Endothelial cell of umbilical vein (primary cell): ENCODE results near the gene JUP. TPM values are rescaled to one million over a fixed set of nuclear protein-coding genes. Genes with fewer than 3 reads are reported as not detected.

Source experiments
- BruUV-seq: library from RNA; stranded (reverse); fragments of 400-500 nt; replicated peaks from 2 replicates; lab custom pipeline; 2021; lab: Mats Ljungman, UMichigan
- CTCF ChIA-PET: fragments of 300-600, 350-600 bp; sonication (Branson Sonifier 250); formaldehyde crosslinking; loops from one replicate; lab custom pipeline; 2021; ENCODE audit warnings: antibody characterized with exemption, inconsistent platforms; lab: Charles Lee
- POLR2A ChIA-PET: fragments of 300-600, 350-600 bp; sonication (Branson Sonifier 250); formaldehyde crosslinking; loops from one replicate; lab custom pipeline; 2021; ENCODE audit warnings: antibody characterized with exemption, inconsistent platforms; lab: Charles Lee
- DNase-seq: peaks from one replicate; pipeline ENCODE4 v3.0.0-alpha.2; 2011; ENCODE audit warnings: low read depth, low spot score
- FAIRE-seq: peaks from 2 replicates; lab custom pipeline; 2011; peaks lifted over from hg19 to GRCh38; lab: Jason Lieb, UNC
- H2AFZ ChIP-seq: 2 replicates; pipeline ENCODE4 v1.6.0; 2012; ENCODE audit warnings: low read depth, low read length, control low read depth, inconsistent platforms
- H3K27ac ChIP-seq: 2 replicates; pipeline ENCODE4 v1.5.1; 2011; ENCODE audit warnings: low read depth, mild to moderate bottlenecking, control low read depth, low read length, moderate library complexity; ENCODE audit not compliant: insufficient read depth
- H3K27me3 ChIP-seq, 2 experiments: 2 replicates each; pipeline versions ENCODE4 v1.6.0 to v1.6.1; 2011; ENCODE audit warnings: low read length in 2 of 2, mixed read lengths in 1 of 2; ENCODE audit not compliant: control insufficient read depth in 2 of 2, insufficient read depth in 2 of 2
- H3K36me3 ChIP-seq, 2 experiments: 2 replicates in 1 of 2; 3 replicates in 1 of 2; pipeline ENCODE4 v1.5.1; 2011; ENCODE audit warnings: low read length in 2 of 2, mild to moderate bottlenecking in 1 of 2, moderate library complexity in 1 of 2; ENCODE audit not compliant: control insufficient read depth in 2 of 2, insufficient read depth in 2 of 2; ENCODE audit errors: extremely low read depth in 1 of 2
- H3K4me1 ChIP-seq: 3 replicates; pipeline ENCODE4 v1.5.1; 2011; ENCODE audit warnings: mild to moderate bottlenecking, low read length; ENCODE audit not compliant: control insufficient read depth, insufficient read depth; ENCODE audit errors: extremely low read depth
- H3K4me2 ChIP-seq: 2 replicates; pipeline ENCODE4 v1.6.1; 2011; ENCODE audit warnings: low read length, control low read depth, mixed read lengths; ENCODE audit not compliant: insufficient read depth
- H3K4me3 ChIP-seq, 3 experiments: fragments of 200-600 bp in 1 of 3; sonication (generic), shearing (Covaris generic) in 1 of 3; replicated peaks in 1 of 3; 2 replicates each; pipeline ENCODE4 v1.5.1; 2011 to 2016; ENCODE audit warnings: control low read depth in 3 of 3, low read length in 3 of 3, mild to moderate bottlenecking in 2 of 3, inconsistent platforms in 1 of 3, low read depth in 1 of 3, moderate library complexity in 1 of 3; ENCODE audit not compliant: insufficient read depth in 1 of 3
- H3K79me2 ChIP-seq: 2 replicates; pipeline ENCODE4 v1.6.0; 2012; ENCODE audit warnings: low read length, inconsistent platforms; ENCODE audit not compliant: control insufficient read depth, insufficient read depth
- H3K9ac ChIP-seq: replicated peaks from 2 replicates; pipeline ENCODE3; 2011; ENCODE audit warnings: low read length, control low read depth; ENCODE audit not compliant: insufficient read depth; ENCODE audit errors: extremely low read depth
- H3K9me1 ChIP-seq: replicated peaks from 3 replicates; pipeline ENCODE4 v1.6.0; 2011; ENCODE audit warnings: mild to moderate bottlenecking, low read length; ENCODE audit not compliant: control insufficient read depth, insufficient read depth; ENCODE audit errors: extremely low read depth
- H3K9me3 ChIP-seq: replicated peaks from 2 replicates; pipeline ENCODE4 v1.5.1; 2012; ENCODE audit warnings: low read length, inconsistent platforms; ENCODE audit not compliant: control insufficient read depth, insufficient read depth
- H4K20me1 ChIP-seq: replicated peaks from 2 replicates; pipeline ENCODE3; 2011; ENCODE audit warnings: mild to moderate bottlenecking, low read length; ENCODE audit not compliant: control insufficient read depth, insufficient read depth; ENCODE audit errors: extremely low read depth
- CTCF ChIP-seq, 2 donors: IDR thresholded peaks; 1 replicate in 1 of 2; 2 replicates in 1 of 2; pipeline ENCODE4 v1.5.1; 2011; ENCODE audit warnings: low read length in 2 of 2, mild to moderate bottlenecking in 2 of 2, moderate library complexity in 2 of 2, control low read depth in 1 of 2, inconsistent platforms in 1 of 2, low read depth in 1 of 2; ENCODE audit not compliant: insufficient read depth in 1 of 2; ENCODE audit errors: extremely low read depth in 1 of 2
- EZH2 ChIP-seq: IDR thresholded peaks from 2 replicates; pipeline ENCODE4 v1.6.1; 2012; ENCODE audit warnings: borderline replicate concordance, low read depth, mild to moderate bottlenecking, moderate library complexity, low read length, inconsistent platforms; ENCODE audit not compliant: severe bottlenecking
- FOS ChIP-seq: IDR thresholded peaks from 2 replicates; pipeline ENCODE4 v1.6.1; 2011; ENCODE audit warnings: mild to moderate bottlenecking, low read length, moderate library complexity, borderline replicate concordance; ENCODE audit not compliant: insufficient read depth
- GATA2 ChIP-seq: IDR thresholded peaks from 2 replicates; pipeline ENCODE4 v1.7.0; 2011; ENCODE audit warnings: low read depth, mild to moderate bottlenecking, moderate library complexity, mixed read lengths, low read length; ENCODE audit not compliant: insufficient read length, insufficient read depth
- JUN ChIP-seq: IDR thresholded peaks from 2 replicates; pipeline ENCODE4 v1.6.1; 2011; ENCODE audit warnings: borderline replicate concordance, low read depth; ENCODE audit not compliant: insufficient read length, insufficient read depth
- MAX ChIP-seq: IDR thresholded peaks from 2 replicates; pipeline ENCODE4 v1.6.1; 2011; ENCODE audit not compliant: insufficient read depth, insufficient read length
- MYC ChIP-seq: IDR thresholded peaks from one replicate; pipeline ENCODE4 v1.6.1; 2011; ENCODE audit warnings: mild to moderate bottlenecking, low read depth, low read length
- POLR2A ChIP-seq: IDR thresholded peaks from 2 replicates; pipeline ENCODE4 v1.6.1; 2012; ENCODE audit warnings: low read depth, mild to moderate bottlenecking, control low read depth, low read length
- POLR2AphosphoS5 ChIP-seq: IDR thresholded peaks from 2 replicates; pipeline ENCODE4 v1.6.1; 2012; ENCODE audit warnings: low read depth, mild to moderate bottlenecking, control low read depth, low read length, moderate library complexity; ENCODE audit not compliant: insufficient read depth
- dilution Hi-C: fragments of 300-500 bp; cut with MboI; formaldehyde crosslinking; loops from one replicate; pipeline ENCODE4 v1.15.0; 2019; ENCODE audit warnings: low sequenced_read_pairs; ENCODE audit not compliant: extremely low pct_ligation_motif_present
- intact Hi-C: fragments of 100-400 bp; cut with micrococcal nuclease; formaldehyde crosslinking; loops from one replicate; pipeline ENCODE4 v1.10.0; 2022
- polyA plus RNA-seq, 4 experiments: library from polyadenylated mRNA; depleted of rRNA in 3 of 4; stranded (reverse) in 3 of 4; unstranded in 1 of 4; fragments of >200 nt; gene quantifications; 2 replicates each; pipeline versions ENCODE4 v1.2.1 to v1.2.3, GENCODE V29; 2011 to 2012; ENCODE audit warnings: missing spikeins in 1 of 4
- total RNA-seq: library from RNA; stranded (reverse); gene quantifications from 2 replicates; pipeline ENCODE4 v1.2.3, GENCODE V29; 2021

JUP gene
- total and polyA plus RNA-seq, 2 donors (not counting 3 experiments of a cell fraction or from before 2014, with no cell fraction given), result 98.0 to 171 TPM

- Histone ChIP-seq H3K9ac (no peak overlapping the region), H2AFZ (no peak overlapping the region), H3K36me3 (peaks cover 12 to 65% of the 10 kb centered on the region in 2 experiments), H3K4me2 (no peak overlapping the region), H3K79me2 (no peaks in the 10 kb centered on the region), H3K9me1 (no peaks in the 10 kb centered on the region), H3K27me3 (no peaks in the 10 kb centered on the region), H3K27ac (no peak overlapping the region), H4K20me1 (no peaks in the 10 kb centered on the region), H3K4me1 (peaks cover 11% of the 10 kb centered on the region), H3K9me3 (no peaks in the 10 kb centered on the region), H3K4me3 (no peak overlapping the region)
- ChIA-PET POLR2A (interaction anchor here (1.5 kb wide), 2 partner anchors 9 to 17 kb away, joined by 4 to 6 read pairs; no protein-coding TSS in a partner anchor), CTCF (interaction anchor here (0.5 to 5.7 kb wide), 2 partner anchors 18 to 36 kb away, joined by 3 to 25 read pairs; partner anchors contain the start of gene JUP)
- dilution Hi-C loops, result no loop called here
- TF ChIP-seq FOS, result no peak
- intact Hi-C loops, result no loop called here
- BruUV-seq, result TSS peak; percentile 43
- DNase-seq, result no peak
- FAIRE-seq, result no peak
Measured at GRCh38 chr17:41768682-41769288, 17.7 kb downstream of the JUP start.

GRCh38 chr17:41767324-41768042 is 19.0 kb downstream of the JUP start:
- no peak for FAIRE-seq
- no peak overlapping the region for H3K9ac ChIP-seq
- no peak for DNase-seq
- H3K9me1 ChIP-seq, result no peaks in the 10 kb centered on the region
- H3K4me1 ChIP-seq, result peaks cover under 1% of the 10 kb centered on the region
- H3K4me3 ChIP-seq, result no peak overlapping the region
- intact Hi-C loops (no loop called here), dilution Hi-C loops (no loop called here)
- H3K27me3 ChIP-seq, result no peaks in the 10 kb centered on the region
- H3K27ac ChIP-seq, result no peak overlapping the region
- no peaks in the 10 kb centered on the region for H3K79me2 ChIP-seq
- no peaks in the 10 kb centered on the region for H3K9me3 ChIP-seq
- H2AFZ ChIP-seq, result no peak overlapping the region
- CTCF ChIA-PET, result interaction anchor here (5.7 kb wide), 1 partner anchor 19 kb away, joined by 25 read pairs; the partner anchor contains the start of gene JUP
- H3K36me3 ChIP-seq, result peaks cover 13 to 74% of the 10 kb centered on the region in 2 experiments
- no peaks in the 10 kb centered on the region for H4K20me1 ChIP-seq
- BruUV-seq, result no TSS peak
- POLR2A ChIA-PET, result interaction anchor here (1.5 kb wide), 2 partner anchors 10 to 18 kb away, joined by 4 to 6 read pairs; no protein-coding TSS in a partner anchor
- no peak overlapping the region for H3K4me2 ChIP-seq
- no peak for TF ChIP-seq POLR2A
- no peak for TF ChIP-seq MYC
- no peak for TF ChIP-seq CTCF (IDR thresholded peaks at IDR 0.05; ENCODE audit: extremely low read depth in 1 of 2, insufficient read depth in 1 of 2, low read depth in 1 of 2, low read length in 2 of 2)
- no peak for TF ChIP-seq POLR2AphosphoS5
- no peak for TF ChIP-seq JUN
- no peak for TF ChIP-seq FOS
- no peak for TF ChIP-seq EZH2
- no peak for TF ChIP-seq MAX
- no peak for TF ChIP-seq GATA2
